Panc1 (cell line): ENCODE measurements around the gene NOL4L.

Source experiments
- CTCF ChIP-seq: fragments of 450-650 bp; IDR thresholded peaks from 2 replicates; pipeline ENCODE4 v1.5.1; 2017; ENCODE audit warnings: mild to moderate bottlenecking
- POLR2AphosphoS5 ChIP-seq: IDR thresholded peaks from 2 replicates; pipeline ENCODE4 v1.6.1; 2012; ENCODE audit warnings: mild to moderate bottlenecking, low read depth, low read length, moderate library complexity
- TCF7L2 ChIP-seq: IDR thresholded peaks from 2 replicates; pipeline ENCODE4 v1.6.1; 2011; ENCODE audit warnings: mild to moderate bottlenecking, low read depth, low read length, inconsistent platforms
- TF ChIP-seq, protein P1 (sequence below), 2 experiments: IDR thresholded peaks; 2 replicates each; pipeline ENCODE4 v1.6.1; 2011 to 2012; ENCODE audit warnings: low read depth in 2 of 2, control low read depth in 1 of 2, low read length in 1 of 2, mild to moderate bottlenecking in 1 of 2, moderate library complexity in 1 of 2; ENCODE audit not compliant: insufficient read depth in 1 of 2

- TF ChIP-seq POLR2AphosphoS5 (no peak), CTCF (no peak), TCF7L2 (no peak)
- TF ChIP-seq, protein P1, sequence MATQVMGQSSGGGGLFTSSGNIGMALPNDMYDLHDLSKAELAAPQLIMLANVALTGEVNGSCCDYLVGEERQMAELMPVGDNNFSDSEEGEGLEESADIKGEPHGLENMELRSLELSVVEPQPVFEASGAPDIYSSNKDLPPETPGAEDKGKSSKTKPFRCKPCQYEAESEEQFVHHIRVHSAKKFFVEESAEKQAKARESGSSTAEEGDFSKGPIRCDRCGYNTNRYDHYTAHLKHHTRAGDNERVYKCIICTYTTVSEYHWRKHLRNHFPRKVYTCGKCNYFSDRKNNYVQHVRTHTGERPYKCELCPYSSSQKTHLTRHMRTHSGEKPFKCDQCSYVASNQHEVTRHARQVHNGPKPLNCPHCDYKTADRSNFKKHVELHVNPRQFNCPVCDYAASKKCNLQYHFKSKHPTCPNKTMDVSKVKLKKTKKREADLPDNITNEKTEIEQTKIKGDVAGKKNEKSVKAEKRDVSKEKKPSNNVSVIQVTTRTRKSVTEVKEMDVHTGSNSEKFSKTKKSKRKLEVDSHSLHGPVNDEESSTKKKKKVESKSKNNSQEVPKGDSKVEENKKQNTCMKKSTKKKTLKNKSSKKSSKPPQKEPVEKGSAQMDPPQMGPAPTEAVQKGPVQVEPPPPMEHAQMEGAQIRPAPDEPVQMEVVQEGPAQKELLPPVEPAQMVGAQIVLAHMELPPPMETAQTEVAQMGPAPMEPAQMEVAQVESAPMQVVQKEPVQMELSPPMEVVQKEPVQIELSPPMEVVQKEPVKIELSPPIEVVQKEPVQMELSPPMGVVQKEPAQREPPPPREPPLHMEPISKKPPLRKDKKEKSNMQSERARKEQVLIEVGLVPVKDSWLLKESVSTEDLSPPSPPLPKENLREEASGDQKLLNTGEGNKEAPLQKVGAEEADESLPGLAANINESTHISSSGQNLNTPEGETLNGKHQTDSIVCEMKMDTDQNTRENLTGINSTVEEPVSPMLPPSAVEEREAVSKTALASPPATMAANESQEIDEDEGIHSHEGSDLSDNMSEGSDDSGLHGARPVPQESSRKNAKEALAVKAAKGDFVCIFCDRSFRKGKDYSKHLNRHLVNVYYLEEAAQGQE (IDR thresholded peaks at IDR 0.05; ENCODE audit: insufficient read depth in 1 of 2, low read depth in 2 of 2, low read length in 1 of 2) = no peak
Measured at GRCh38 chr20:32611286-32611685, 26.2 kb upstream of the NOL4L start.
